ENCODE data around the gene C12orf42. TPM values are rescaled to one million over a fixed set of nuclear protein-coding genes. Genes with fewer than 3 reads are reported as not detected.

C12orf42 gene
- total RNA-seq, 1 donor from 2014 or later = not detected

DNA sequence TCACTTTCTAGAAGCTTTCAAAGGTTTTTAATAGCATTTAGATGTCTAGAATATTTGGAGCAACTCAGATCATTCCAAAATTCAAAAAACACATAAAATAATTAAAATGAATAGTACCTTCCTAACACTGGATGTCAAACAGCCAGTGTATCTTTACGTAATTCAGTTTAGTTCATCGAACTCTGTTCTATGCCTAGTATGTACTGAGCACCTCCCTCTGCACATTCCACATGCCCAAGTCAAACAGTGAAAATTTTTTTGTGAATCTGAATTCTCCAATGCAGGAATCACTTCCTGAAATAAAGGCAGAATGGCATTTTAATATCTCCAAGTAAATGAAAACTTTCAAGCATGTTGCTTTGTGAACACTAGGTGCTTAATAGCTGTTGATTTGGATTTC is 192.3 kb downstream of the C12orf42 start:
- no peak for DNase-seq
- no peak overlapping the region for H3K4me3 ChIP-seq
- H3K27me3 ChIP-seq (ENCODE audit: low read depth) = peaks cover 27% of the 10 kb centered on the region
- H3K4me1 ChIP-seq = no peaks in the 10 kb centered on the region
- no peaks in the 10 kb centered on the region for H3K9me3 ChIP-seq (replicated peaks)
- no peak overlapping the region for H3K27ac ChIP-seq (replicated peaks)
- TF ChIP-seq, protein P1, sequence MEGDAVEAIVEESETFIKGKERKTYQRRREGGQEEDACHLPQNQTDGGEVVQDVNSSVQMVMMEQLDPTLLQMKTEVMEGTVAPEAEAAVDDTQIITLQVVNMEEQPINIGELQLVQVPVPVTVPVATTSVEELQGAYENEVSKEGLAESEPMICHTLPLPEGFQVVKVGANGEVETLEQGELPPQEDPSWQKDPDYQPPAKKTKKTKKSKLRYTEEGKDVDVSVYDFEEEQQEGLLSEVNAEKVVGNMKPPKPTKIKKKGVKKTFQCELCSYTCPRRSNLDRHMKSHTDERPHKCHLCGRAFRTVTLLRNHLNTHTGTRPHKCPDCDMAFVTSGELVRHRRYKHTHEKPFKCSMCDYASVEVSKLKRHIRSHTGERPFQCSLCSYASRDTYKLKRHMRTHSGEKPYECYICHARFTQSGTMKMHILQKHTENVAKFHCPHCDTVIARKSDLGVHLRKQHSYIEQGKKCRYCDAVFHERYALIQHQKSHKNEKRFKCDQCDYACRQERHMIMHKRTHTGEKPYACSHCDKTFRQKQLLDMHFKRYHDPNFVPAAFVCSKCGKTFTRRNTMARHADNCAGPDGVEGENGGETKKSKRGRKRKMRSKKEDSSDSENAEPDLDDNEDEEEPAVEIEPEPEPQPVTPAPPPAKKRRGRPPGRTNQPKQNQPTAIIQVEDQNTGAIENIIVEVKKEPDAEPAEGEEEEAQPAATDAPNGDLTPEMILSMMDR (IDR thresholded peaks at IDR 0.05; ENCODE audit: borderline replicate concordance) = no peak
- H3K36me3 ChIP-seq = no peaks in the 10 kb centered on the region
- intact Hi-C loops (cut with micrococcal nuclease) = no loop called here

DNA sequence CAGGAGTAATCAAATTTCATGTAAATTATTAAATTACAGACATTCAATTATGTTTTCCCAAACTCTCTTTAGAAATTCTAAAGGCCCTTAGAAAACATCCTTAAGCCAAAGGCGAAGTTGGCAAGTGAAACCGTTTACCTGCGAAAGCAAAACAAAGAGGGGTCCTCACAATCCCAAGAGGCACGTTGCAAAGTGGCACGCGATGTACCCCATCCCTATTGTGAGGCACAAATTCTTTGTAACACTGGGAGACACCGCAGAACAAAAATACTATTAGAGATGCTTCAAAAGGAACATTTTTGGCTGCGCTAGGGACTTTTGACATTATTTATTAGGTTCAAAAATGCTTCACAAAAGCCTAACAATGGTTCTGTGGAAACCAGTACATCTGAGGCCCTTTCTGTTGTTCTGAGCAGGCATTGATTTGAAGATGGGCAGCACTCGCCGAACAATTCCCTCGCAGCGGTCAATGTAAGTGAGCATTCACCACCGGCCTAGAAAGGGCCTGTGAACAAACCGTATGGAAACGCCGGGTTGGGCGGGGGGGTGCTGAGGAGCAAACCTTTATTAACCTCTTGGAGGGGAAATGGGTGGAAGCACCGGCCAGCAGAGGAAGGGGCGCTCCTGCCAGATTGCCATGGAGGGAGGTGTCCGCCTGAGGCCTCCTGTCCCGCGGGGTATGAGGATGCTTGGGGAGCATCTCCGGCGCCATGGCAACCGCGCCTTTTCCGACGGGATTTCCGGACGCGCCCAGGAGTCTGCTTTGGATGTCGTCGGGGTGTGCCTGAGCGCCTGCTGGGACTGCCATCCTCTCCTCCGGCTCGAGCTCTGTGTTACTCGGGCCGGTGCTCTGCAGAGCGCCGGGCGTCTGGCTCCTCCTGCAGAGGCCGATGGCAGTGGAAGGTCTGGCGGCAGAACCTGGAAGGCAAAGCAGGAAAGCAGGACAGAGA is 193.9 kb downstream of the C12orf42 start:
- no peak overlapping the region for H3K4me3 ChIP-seq
- intact Hi-C loops (cut with micrococcal nuclease) = no loop called here
- no peak for DNase-seq

DNA sequence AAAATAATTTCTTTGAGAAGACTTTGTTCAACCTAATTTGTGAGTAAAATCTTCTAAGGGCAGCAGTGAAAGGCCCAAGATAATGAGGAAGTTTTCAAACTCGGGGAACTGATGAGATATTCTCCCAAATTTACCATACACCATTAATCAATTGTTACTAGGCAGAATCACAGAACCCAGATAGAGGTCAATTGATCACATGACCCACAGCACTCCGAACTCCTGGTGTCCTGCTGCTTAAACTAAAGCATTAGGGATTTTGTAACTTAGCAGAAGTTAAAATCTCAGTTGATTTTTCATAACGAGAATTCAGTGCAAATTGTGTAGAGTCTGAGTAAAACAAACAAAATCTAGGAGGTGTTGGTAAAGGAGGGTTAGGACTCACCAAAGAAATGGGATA is 207.8 kb downstream of the C12orf42 start:
- TF ChIP-seq, protein P1 (IDR thresholded peaks at IDR 0.05; ENCODE audit: borderline replicate concordance) = no peak
- DNase-seq = no peak
- Histone ChIP-seq H3K27ac (replicated peaks) (no peak overlapping the region), H3K4me1 (no peaks in the 10 kb centered on the region), H3K9me3 (replicated peaks) (peaks cover 30% of the 10 kb centered on the region), H3K27me3 (ENCODE audit: low read depth) (no peaks in the 10 kb centered on the region), H3K36me3 (no peaks in the 10 kb centered on the region), H3K4me3 (no peak overlapping the region)
- intact Hi-C loops (cut with micrococcal nuclease) = no loop called here

More for the DNA sequence above, 193.9 kb downstream of the C12orf42 start:
- no peak overlapping the region for H3K27ac ChIP-seq (replicated peaks)
- no peaks in the 10 kb centered on the region for H3K9me3 ChIP-seq (replicated peaks)
- H3K36me3 ChIP-seq = no peaks in the 10 kb centered on the region
- TF ChIP-seq, protein P1 (IDR thresholded peaks at IDR 0.05; ENCODE audit: borderline replicate concordance) = no peak
- peaks cover 27% of the 10 kb centered on the region for H3K27me3 ChIP-seq (ENCODE audit: low read depth)
- H3K4me1 ChIP-seq = no peaks in the 10 kb centered on the region

DNA sequence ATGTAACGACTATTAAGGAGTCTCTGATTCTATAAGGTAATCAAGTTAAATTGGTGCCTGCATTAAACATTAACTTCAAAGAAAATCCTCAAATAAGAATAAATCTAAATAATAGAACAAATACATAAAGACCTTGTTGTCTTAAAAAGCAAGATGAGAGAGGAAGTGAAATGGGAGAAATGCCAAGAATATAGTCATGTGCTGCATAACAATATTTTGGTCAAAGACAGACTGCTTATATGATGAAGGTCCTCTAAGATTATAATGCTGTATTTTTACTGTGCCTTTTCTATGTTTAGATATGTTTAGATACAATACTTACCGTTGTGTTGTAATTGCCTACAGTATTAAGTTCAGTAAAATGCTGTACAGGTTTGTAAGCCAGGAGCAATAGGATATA is 213.6 kb downstream of the C12orf42 start:
- H3K27ac ChIP-seq (replicated peaks) = no peak overlapping the region
- H3K4me1 ChIP-seq = no peaks in the 10 kb centered on the region
- TF ChIP-seq, protein P1 (IDR thresholded peaks at IDR 0.05; ENCODE audit: borderline replicate concordance) = no peak
- H3K36me3 ChIP-seq = no peaks in the 10 kb centered on the region
- H3K9me3 ChIP-seq (replicated peaks) = peaks cover 6% of the 10 kb centered on the region
- DNase-seq = no peak
- no peak overlapping the region for H3K4me3 ChIP-seq
- intact Hi-C loops (cut with micrococcal nuclease) = no loop called here
- no peaks in the 10 kb centered on the region for H3K27me3 ChIP-seq (ENCODE audit: low read depth)

DNA sequence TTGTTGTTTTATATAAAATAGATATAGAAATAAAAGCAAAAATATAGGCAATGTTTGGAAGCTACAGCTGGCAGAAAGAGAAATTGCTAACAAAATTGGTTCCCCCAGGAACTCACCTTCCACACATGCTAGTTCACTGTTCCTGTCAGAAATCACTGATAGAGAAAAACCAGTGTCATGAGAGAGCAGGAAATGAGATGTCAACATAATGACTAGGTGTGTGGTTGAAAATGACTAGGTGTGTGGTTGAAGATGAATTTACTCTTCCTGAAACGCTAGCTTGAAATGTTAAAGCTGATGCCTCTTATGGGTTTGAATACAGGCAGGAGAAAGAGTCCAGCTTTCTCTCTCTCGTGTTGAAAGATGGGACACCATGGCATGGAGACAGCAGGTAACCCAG is 216.3 kb downstream of the C12orf42 start:
- no peak for DNase-seq
- intact Hi-C loops (cut with micrococcal nuclease) = no loop called here
- no peaks in the 10 kb centered on the region for H3K27me3 ChIP-seq (ENCODE audit: low read depth)
- H3K4me1 ChIP-seq = no peaks in the 10 kb centered on the region
- no peaks in the 10 kb centered on the region for H3K9me3 ChIP-seq (replicated peaks)
- H3K4me3 ChIP-seq = no peak overlapping the region
- TF ChIP-seq, protein P1 (IDR thresholded peaks at IDR 0.05; ENCODE audit: borderline replicate concordance) = no peak
- no peak overlapping the region for H3K27ac ChIP-seq (replicated peaks)
- H3K36me3 ChIP-seq = no peaks in the 10 kb centered on the region
